CD14-positive monocyte (primary cell): Measurements from ENCODE around the gene LPGAT1. TPM values are rescaled to one million over a fixed set of nuclear protein-coding genes. Genes with fewer than 3 reads are reported as not detected.

Source experiments
- DNase-seq, 3 donors: peaks; one replicate each; pipeline ENCODE4 v3.0.0-alpha.2; 2011 to 2022
- H2AFZ ChIP-seq: 2 replicates; pipeline ENCODE4 v1.6.0; 2012; ENCODE audit warnings: mild to moderate bottlenecking, low read depth, low read length, inconsistent platforms; ENCODE audit not compliant: insufficient read depth, poor library complexity, severe bottlenecking
- H3K27ac ChIP-seq, 2 donors: 1 replicate in 1 of 2; 2 replicates in 1 of 2; pipeline ENCODE4 v1.5.1; 2012 to 2013; ENCODE audit warnings: low read length in 2 of 2, control low read depth in 1 of 2, inconsistent platforms in 1 of 2, low read depth in 1 of 2, mild to moderate bottlenecking in 1 of 2
- H3K27me3 ChIP-seq, 2 donors: one replicate each; pipeline versions ENCODE4 v1.6.0 to v1.6.1; 2011 to 2013; ENCODE audit warnings: low read length in 2 of 2; ENCODE audit not compliant: control insufficient read depth in 2 of 2, insufficient read depth in 2 of 2
- H3K36me3 ChIP-seq, 2 donors: replicated peaks in 1 of 2; 1 replicate in 1 of 2; 2 replicates in 1 of 2; pipeline versions ENCODE4 v1.5.1 to v1.6.1; 2012 to 2013; ENCODE audit warnings: low read length in 2 of 2, control low read depth in 1 of 2, inconsistent platforms in 1 of 2, mild to moderate bottlenecking in 1 of 2; ENCODE audit not compliant: insufficient read depth in 2 of 2, control insufficient read depth in 1 of 2
- H3K4me1 ChIP-seq, 2 donors: 1 replicate in 1 of 2; 2 replicates in 1 of 2; pipeline versions ENCODE4 v1.5.1 to v1.6.1; 2012 to 2013; ENCODE audit warnings: low read length in 2 of 2, control low read depth in 1 of 2, inconsistent platforms in 1 of 2, mild to moderate bottlenecking in 1 of 2, moderate library complexity in 1 of 2; ENCODE audit not compliant: insufficient read depth in 2 of 2, control insufficient read depth in 1 of 2
- H3K4me2 ChIP-seq: replicated peaks from 2 replicates; pipeline ENCODE3; 2012; ENCODE audit warnings: low read length, moderate library complexity, mild to moderate bottlenecking; ENCODE audit not compliant: poor library complexity, severe bottlenecking; ENCODE audit errors: extremely low read depth
- H3K4me3 ChIP-seq, 3 experiments: fragments of 200-600 bp in 1 of 3; sonication (generic) in 1 of 3; replicated peaks in 1 of 3; 1 replicate in 2 of 3; 2 replicates in 1 of 3; pipeline ENCODE4 v1.5.1; 2011 to 2013; ENCODE audit warnings: low read length in 3 of 3, mild to moderate bottlenecking in 3 of 3, control low read depth in 2 of 3, low read depth in 2 of 3, inconsistent platforms in 1 of 3, moderate library complexity in 1 of 3
- H3K79me2 ChIP-seq: 2 replicates; pipeline ENCODE4 v1.6.0; 2012; ENCODE audit warnings: mild to moderate bottlenecking, control low read depth, inconsistent platforms, low read length, moderate library complexity; ENCODE audit not compliant: insufficient read depth
- H3K9ac ChIP-seq: 2 replicates; pipeline ENCODE4 v1.6.0; 2017; ENCODE audit warnings: low read length, mild to moderate bottlenecking; ENCODE audit not compliant: insufficient read depth, poor library complexity, severe bottlenecking
- H3K9me3 ChIP-seq, 2 donors: replicated peaks in 1 of 2; 1 replicate in 1 of 2; 2 replicates in 1 of 2; pipeline versions ENCODE4 v1.5.1 to v1.6.1; 2012 to 2013; ENCODE audit warnings: low read length in 2 of 2, control low read depth in 1 of 2; ENCODE audit not compliant: control insufficient read depth in 1 of 2, insufficient read depth in 1 of 2
- H4K20me1 ChIP-seq: 2 replicates; pipeline ENCODE4 v1.6.0; 2012; ENCODE audit warnings: mild to moderate bottlenecking, low read length, control low read depth, moderate library complexity; ENCODE audit not compliant: insufficient read depth
- H3K27ac Mint-ChIP-seq, 7 donors: one replicate each; pipeline ENCODE4 v1.8.0; 2020; ENCODE audit warnings: mild to moderate bottlenecking in 7 of 7, mixed read lengths in 7 of 7, moderate library complexity in 6 of 7, inconsistent platforms in 2 of 7
- H3K27me3 Mint-ChIP-seq, 3 donors: one replicate each; pipeline ENCODE4 v1.8.0; 2021 to 2022; ENCODE audit warnings: low read depth in 3 of 3, mild to moderate bottlenecking in 3 of 3, mixed read lengths in 3 of 3, moderate library complexity in 3 of 3, inconsistent platforms in 1 of 3
- H3K36me3 Mint-ChIP-seq, 2 donors: one replicate each; pipeline ENCODE4 v1.8.0; 2020; ENCODE audit warnings: mixed read lengths in 2 of 2, inconsistent platforms in 1 of 2, mild to moderate bottlenecking in 1 of 2
- H3K4me1 Mint-ChIP-seq: one replicate; pipeline ENCODE4 v1.8.0; 2020; ENCODE audit warnings: mild to moderate bottlenecking, mixed read lengths
- H3K4me3 Mint-ChIP-seq, 2 donors: one replicate each; pipeline ENCODE4 v1.8.0; 2020; ENCODE audit warnings: mild to moderate bottlenecking in 2 of 2, mixed read lengths in 2 of 2, moderate library complexity in 1 of 2
- H3K9me3 Mint-ChIP-seq, 7 donors: one replicate each; pipeline ENCODE4 v1.8.0; 2020 to 2022; ENCODE audit warnings: mixed read lengths in 7 of 7, mild to moderate bottlenecking in 6 of 7, moderate library complexity in 6 of 7, inconsistent platforms in 2 of 7
- WGBS: methylation state at CpG from one replicate; pipeline ENCODE4 v1.1.5; 2013; ENCODE audit warnings: missing lambda C conversion rate; ENCODE audit not compliant: insufficient coverage; 5-methylcytosine and 5-hydroxymethylcytosine counted together
- intact Hi-C, 2 donors: fragments of 100-400 bp; cut with micrococcal nuclease; formaldehyde crosslinking; loops; one replicate each; pipeline versions ENCODE4 v1.15.0 to v1.15.1; 2023
- polyA plus RNA-seq, 3 donors: library from polyadenylated mRNA; depleted of rRNA in 1 of 3; unstranded in 2 of 3; stranded (reverse) in 1 of 3; fragments of 300-500 nt in 2 of 3; fragments of >200 nt in 1 of 3; fragmentation: Illumina TruSeq in 2 of 3; gene quantifications; 1 replicate in 2 of 3; 2 replicates in 1 of 3; pipeline ENCODE4 v1.2.3, GENCODE V29; 2012 to 2021
- TF ChIP-seq, protein P1 (sequence below): fragments of 200-600 bp; IDR thresholded peaks from one replicate; pipeline ENCODE4 v1.8.0; 2022; ENCODE audit warnings: antibody characterized with exemption, mild to moderate bottlenecking

LPGAT1 gene
- polyA plus RNA-seq, 3 donors = 19.5 to 52.1 (median 40.2) TPM

DNA sequence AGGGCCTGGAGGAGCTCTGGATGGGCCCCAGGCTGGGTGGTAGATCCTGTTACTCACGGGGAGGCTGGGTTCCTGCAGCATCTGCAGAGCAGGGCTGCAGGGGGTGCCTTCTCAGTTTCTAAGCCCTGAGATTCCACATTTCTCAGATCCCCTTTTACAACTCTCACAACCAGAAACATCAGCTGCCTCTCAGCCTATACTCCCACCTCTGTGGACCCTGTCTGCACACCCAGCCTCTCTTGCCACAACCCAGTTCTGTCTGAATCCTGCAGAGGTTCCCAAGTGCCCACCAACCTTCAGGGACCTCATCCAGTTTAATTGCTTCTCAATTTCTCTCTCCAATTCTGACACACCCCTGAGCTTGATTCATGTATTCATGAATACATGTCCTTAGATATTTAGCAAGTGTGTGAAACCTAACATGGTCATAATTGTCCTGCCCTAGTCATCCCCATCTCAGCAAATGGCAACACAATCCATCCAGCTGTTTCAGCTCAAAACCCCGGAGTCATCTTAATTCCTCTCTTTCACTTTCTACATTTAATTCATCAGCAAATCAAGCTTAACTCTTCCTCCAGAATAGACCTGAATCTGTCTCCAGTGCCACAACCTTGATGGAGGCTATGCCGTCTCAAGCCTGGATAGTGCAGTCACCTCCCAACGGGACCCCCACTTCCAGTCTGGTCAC lies 98.1 kb downstream of the LPGAT1 start:
- Histone ChIP-seq H3K4me2 (no peak overlapping the region), H3K27ac (no peak overlapping the region), H3K79me2 (no peaks in the 10 kb centered on the region), H3K9me3 (no peaks in the 10 kb centered on the region), H3K27me3 (no peaks in the 10 kb centered on the region), H2AFZ (no peak overlapping the region), H3K9ac (no peak overlapping the region), H3K4me1 (no peaks in the 10 kb centered on the region), H4K20me1 (no peaks in the 10 kb centered on the region), H3K4me3 (no peak overlapping the region), H3K36me3 (no peaks in the 10 kb centered on the region)
- TF ChIP-seq, protein P1, sequence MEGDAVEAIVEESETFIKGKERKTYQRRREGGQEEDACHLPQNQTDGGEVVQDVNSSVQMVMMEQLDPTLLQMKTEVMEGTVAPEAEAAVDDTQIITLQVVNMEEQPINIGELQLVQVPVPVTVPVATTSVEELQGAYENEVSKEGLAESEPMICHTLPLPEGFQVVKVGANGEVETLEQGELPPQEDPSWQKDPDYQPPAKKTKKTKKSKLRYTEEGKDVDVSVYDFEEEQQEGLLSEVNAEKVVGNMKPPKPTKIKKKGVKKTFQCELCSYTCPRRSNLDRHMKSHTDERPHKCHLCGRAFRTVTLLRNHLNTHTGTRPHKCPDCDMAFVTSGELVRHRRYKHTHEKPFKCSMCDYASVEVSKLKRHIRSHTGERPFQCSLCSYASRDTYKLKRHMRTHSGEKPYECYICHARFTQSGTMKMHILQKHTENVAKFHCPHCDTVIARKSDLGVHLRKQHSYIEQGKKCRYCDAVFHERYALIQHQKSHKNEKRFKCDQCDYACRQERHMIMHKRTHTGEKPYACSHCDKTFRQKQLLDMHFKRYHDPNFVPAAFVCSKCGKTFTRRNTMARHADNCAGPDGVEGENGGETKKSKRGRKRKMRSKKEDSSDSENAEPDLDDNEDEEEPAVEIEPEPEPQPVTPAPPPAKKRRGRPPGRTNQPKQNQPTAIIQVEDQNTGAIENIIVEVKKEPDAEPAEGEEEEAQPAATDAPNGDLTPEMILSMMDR = no peak
- H3K4me1 Mint-ChIP-seq = peaks cover 9% of the 10 kb centered on the region
- H3K27me3 Mint-ChIP-seq = peaks cover 2 to 5% (median 3%) of the 10 kb centered on the region in 3 donors
- 83% methylated on average over 4 of the region's 4 CpGs for WGBS
- H3K27ac Mint-ChIP-seq = peak overlapping the region in 2 of 7 donors; percentile 0 to 75
- DNase-seq = no peak
- intact Hi-C loops = no loop called here
- no peak overlapping the region for H3K4me3 Mint-ChIP-seq
- no peaks in the 10 kb centered on the region for H3K36me3 Mint-ChIP-seq
- no peaks in the 10 kb centered on the region for H3K9me3 Mint-ChIP-seq

DNA sequence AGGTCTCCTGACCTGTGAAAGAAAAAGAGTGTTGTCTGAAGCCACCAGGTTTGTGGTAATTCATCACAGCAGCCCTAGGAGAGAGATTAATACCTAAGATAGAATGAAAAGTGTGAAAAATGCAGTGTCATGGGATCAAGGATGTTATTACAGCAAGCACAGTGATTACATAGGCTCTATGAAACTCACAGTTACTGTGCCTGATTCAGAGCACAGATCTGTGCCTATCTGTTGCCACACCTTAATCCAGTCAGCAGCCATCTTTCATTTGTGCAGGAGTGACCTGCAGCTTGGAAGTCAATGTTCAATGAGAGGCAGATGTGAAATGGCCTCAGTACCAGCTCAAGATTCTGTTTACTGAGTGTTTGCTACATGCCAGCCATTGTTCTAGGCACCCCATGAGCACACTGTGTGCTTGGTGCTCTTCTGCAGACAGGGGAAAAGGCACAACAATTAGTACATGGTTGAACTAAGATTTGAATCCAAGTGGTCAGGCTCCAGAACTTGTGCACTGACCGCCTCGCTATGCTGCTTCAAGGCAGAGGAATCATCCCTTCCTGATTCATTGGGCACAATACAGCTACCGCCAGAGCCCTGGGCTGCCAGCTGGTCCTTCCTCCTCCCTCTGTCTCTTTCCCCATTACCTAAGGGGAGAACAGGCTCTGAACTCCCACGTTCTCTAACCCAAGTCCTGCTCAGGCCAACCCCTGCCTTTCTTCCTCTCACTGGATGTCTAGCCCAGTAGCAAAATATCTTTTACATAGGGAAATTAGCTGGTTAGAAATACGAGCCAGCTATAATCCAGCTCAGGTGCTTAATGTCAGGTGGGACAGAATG lies 98.9 kb downstream of the LPGAT1 start:
- Histone ChIP-seq H3K27ac (no peak overlapping the region), H3K4me3 (no peak overlapping the region), H3K4me2 (no peak overlapping the region), H4K20me1 (no peaks in the 10 kb centered on the region), H3K79me2 (no peaks in the 10 kb centered on the region), H2AFZ (no peak overlapping the region), H3K27me3 (no peaks in the 10 kb centered on the region), H3K36me3 (no peaks in the 10 kb centered on the region), H3K9me3 (no peaks in the 10 kb centered on the region), H3K4me1 (no peaks in the 10 kb centered on the region), H3K9ac (no peak overlapping the region)
- no peak overlapping the region for H3K4me3 Mint-ChIP-seq
- DNase-seq = no peak
- intact Hi-C loops = no loop called here
- WGBS = 100% methylated on average over 3 of the region's 5 CpGs
- no peaks in the 10 kb centered on the region for H3K36me3 Mint-ChIP-seq
- H3K4me1 Mint-ChIP-seq = peaks cover 8% of the 10 kb centered on the region
- no peaks in the 10 kb centered on the region for H3K9me3 Mint-ChIP-seq
- H3K27ac Mint-ChIP-seq = no peak overlapping the region
- TF ChIP-seq, protein P1 = no peak
- peaks cover 1 to 4% (median 2%) of the 10 kb centered on the region in 3 donors for H3K27me3 Mint-ChIP-seq
